SU-DHL-6 (cell line): Measurements from ENCODE around the gene ARHGAP4.

Experiments used
- H2AFZ ChIP-seq: fragments of 200-600 bp; sonication (generic); 2 replicates; pipeline ENCODE4 v1.6.1; 2014; ENCODE audit warnings: low read depth, mild to moderate bottlenecking, moderate library complexity, mixed read lengths, antibody characterized with exemption, low read length; ENCODE audit not compliant: severe bottlenecking
- H3F3A ChIP-seq: fragments of 200-600 bp; shearing (Covaris generic); 2 replicates; pipeline ENCODE4 v1.6.0; 2016; ENCODE audit warnings: antibody characterized with exemption, mild to moderate bottlenecking; ENCODE audit not compliant: insufficient read depth
- H3K27ac ChIP-seq: fragments of 200-600 bp; sonication (generic); 2 replicates; pipeline ENCODE4 v1.5.1; 2016; ENCODE audit warnings: low read depth, mild to moderate bottlenecking, low read length, moderate library complexity, mixed read lengths
- H3K27me3 ChIP-seq: fragments of 200-600 bp; sonication (generic), shearing (Covaris generic); 2 replicates; pipeline ENCODE4 v1.6.0; 2014; ENCODE audit warnings: mild to moderate bottlenecking, low read length
- H3K36me3 ChIP-seq: fragments of 200-600 bp; sonication (generic); 2 replicates; pipeline ENCODE4 v1.6.1; 2014; ENCODE audit warnings: mild to moderate bottlenecking, low read length, mixed read lengths
- H3K4me2 ChIP-seq: fragments of 300-600, 200-600 bp; shearing (Covaris generic), sonication (generic); 2 replicates; pipeline ENCODE4 v1.6.0; 2014; ENCODE audit warnings: low read length, low read depth, mild to moderate bottlenecking; ENCODE audit not compliant: poor library complexity, severe bottlenecking
- H3K4me3 ChIP-seq: fragments of 200-600 bp; sonication (generic); 2 replicates; pipeline ENCODE4 v1.5.1; 2014; ENCODE audit warnings: antibody characterized with exemption, low read length, mild to moderate bottlenecking, mixed read lengths; ENCODE audit not compliant: insufficient read depth, poor library complexity, severe bottlenecking
- H3K79me2 ChIP-seq: fragments of 200-600 bp; sonication (generic); 2 replicates; pipeline ENCODE4 v1.6.1; 2014; ENCODE audit warnings: mild to moderate bottlenecking, low read length, moderate library complexity; ENCODE audit not compliant: insufficient read depth
- H3K9ac ChIP-seq: fragments of 200-600 bp; sonication (generic); 2 replicates; pipeline ENCODE4 v1.7.0; 2014; ENCODE audit warnings: mild to moderate bottlenecking, low read length
- H3K9me2 ChIP-seq: fragments of 200-600 bp; sonication (generic); replicated peaks from 2 replicates; pipeline ENCODE4 v1.6.1; 2014; ENCODE audit warnings: low read length; ENCODE audit not compliant: insufficient read depth
- H3K9me3 ChIP-seq: fragments of 200-600 bp; sonication (generic); 2 replicates; pipeline ENCODE4 v1.6.1; 2014; ENCODE audit warnings: low read length, mixed read lengths; ENCODE audit not compliant: insufficient read depth
- H4K20me1 ChIP-seq: fragments of 200-600 bp; sonication (generic); 2 replicates; pipeline ENCODE4 v1.6.1; 2014; ENCODE audit warnings: low read depth, mild to moderate bottlenecking, antibody characterized with exemption, low read length, moderate library complexity, mixed read lengths
- EZH2phosphoT487 ChIP-seq: fragments of 200-600 bp; sonication (generic), shearing (Covaris generic); conservative IDR thresholded peaks from 2 replicates; pipeline ENCODE4 v1.6.1; 2018; ENCODE audit warnings: mild to moderate bottlenecking, antibody characterized with exemption, low read length, moderate library complexity, mixed read lengths
- TF ChIP-seq, protein P1 (sequence below): fragments of 200-600 bp; sonication (generic); IDR thresholded peaks from one replicate; pipeline ENCODE4 v1.5.1; 2017; ENCODE audit warnings: antibody characterized with exemption, mild to moderate bottlenecking, low read length, moderate library complexity; ENCODE audit not compliant: insufficient read depth, poor library complexity, severe bottlenecking

Gene ARHGAP4

GRCh38 chrX:153871946-153872878 is 53.9 kb downstream of the ARHGAP4 start:
- no peak overlapping the region for H3K9ac ChIP-seq
- no peak overlapping the region for H3K4me2 ChIP-seq
- no peaks in the 10 kb centered on the region for H3K9me3 ChIP-seq
- no peak overlapping the region for H3K4me3 ChIP-seq
- no peak overlapping the region for H2AFZ ChIP-seq
- H3K27me3 ChIP-seq: no peaks in the 10 kb centered on the region
- H3K79me2 ChIP-seq: no peaks in the 10 kb centered on the region
- H3K9me2 ChIP-seq: no peaks in the 10 kb centered on the region
- H3F3A ChIP-seq: no peaks in the 10 kb centered on the region
- no peaks in the 10 kb centered on the region for H4K20me1 ChIP-seq
- no peaks in the 10 kb centered on the region for H3K36me3 ChIP-seq
- no peak overlapping the region for H3K27ac ChIP-seq
- TF ChIP-seq, protein P1, sequence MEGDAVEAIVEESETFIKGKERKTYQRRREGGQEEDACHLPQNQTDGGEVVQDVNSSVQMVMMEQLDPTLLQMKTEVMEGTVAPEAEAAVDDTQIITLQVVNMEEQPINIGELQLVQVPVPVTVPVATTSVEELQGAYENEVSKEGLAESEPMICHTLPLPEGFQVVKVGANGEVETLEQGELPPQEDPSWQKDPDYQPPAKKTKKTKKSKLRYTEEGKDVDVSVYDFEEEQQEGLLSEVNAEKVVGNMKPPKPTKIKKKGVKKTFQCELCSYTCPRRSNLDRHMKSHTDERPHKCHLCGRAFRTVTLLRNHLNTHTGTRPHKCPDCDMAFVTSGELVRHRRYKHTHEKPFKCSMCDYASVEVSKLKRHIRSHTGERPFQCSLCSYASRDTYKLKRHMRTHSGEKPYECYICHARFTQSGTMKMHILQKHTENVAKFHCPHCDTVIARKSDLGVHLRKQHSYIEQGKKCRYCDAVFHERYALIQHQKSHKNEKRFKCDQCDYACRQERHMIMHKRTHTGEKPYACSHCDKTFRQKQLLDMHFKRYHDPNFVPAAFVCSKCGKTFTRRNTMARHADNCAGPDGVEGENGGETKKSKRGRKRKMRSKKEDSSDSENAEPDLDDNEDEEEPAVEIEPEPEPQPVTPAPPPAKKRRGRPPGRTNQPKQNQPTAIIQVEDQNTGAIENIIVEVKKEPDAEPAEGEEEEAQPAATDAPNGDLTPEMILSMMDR: no peak
- TF ChIP-seq EZH2phosphoT487: no peak

- Histone ChIP-seq H2AFZ (no peak overlapping the region), H3K4me2 (no peak overlapping the region), H3K27ac (no peak overlapping the region), H3K79me2 (no peaks in the 10 kb centered on the region), H3K36me3 (no peaks in the 10 kb centered on the region), H3K4me3 (no peak overlapping the region), H3K27me3 (no peaks in the 10 kb centered on the region), H3K9me3 (no peaks in the 10 kb centered on the region), H3K9me2 (no peaks in the 10 kb centered on the region), H3K9ac (no peak overlapping the region), H4K20me1 (no peaks in the 10 kb centered on the region), H3F3A (no peaks in the 10 kb centered on the region)
- TF ChIP-seq, protein P1: no peak
- no peak for TF ChIP-seq EZH2phosphoT487
Measured at GRCh38 chrX:153871451-153871850, 54.6 kb downstream of the ARHGAP4 start.

DNA sequence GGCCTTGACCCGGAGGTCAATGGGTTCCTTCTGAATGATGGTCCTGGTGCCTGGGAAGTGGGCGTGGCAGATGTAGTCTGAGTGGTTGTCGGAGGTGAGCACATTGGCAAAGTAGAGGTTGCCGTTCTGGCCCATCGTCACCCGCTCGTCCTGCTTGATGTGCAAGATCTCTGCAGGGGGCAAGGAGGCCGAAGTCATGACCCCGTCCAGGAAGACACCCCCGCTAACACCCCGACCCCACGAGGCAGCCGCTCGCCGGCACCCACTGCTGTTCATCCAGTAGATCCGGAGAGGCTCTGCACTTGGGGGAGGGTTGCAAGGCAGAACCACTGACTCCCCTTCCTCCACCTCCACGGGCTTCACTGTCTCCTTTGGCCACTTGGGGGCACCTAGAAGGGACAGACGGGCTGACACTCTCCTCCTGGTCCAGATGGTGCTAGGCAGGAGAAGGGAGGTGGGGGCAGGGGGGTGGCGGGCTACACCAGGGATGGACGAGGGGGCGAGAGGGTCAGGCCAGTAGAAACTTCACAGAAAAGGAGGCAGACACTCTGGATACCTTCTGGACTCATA is 55.2 kb downstream of the ARHGAP4 start:
- Histone ChIP-seq H3K9me3 (no peaks in the 10 kb centered on the region), H3K9ac (no peak overlapping the region), H3K27me3 (no peaks in the 10 kb centered on the region), H2AFZ (no peak overlapping the region), H3K4me2 (no peak overlapping the region), H3K79me2 (no peaks in the 10 kb centered on the region), H4K20me1 (no peaks in the 10 kb centered on the region), H3F3A (no peaks in the 10 kb centered on the region), H3K27ac (no peak overlapping the region), H3K9me2 (no peaks in the 10 kb centered on the region), H3K4me3 (no peak overlapping the region), H3K36me3 (no peaks in the 10 kb centered on the region)
- TF ChIP-seq, protein P1: no peak
- TF ChIP-seq EZH2phosphoT487: no peak
